GM12874 (cell line): ENCODE data around the gene UBN1.

Experiments
- CTCF ChIP-seq: IDR thresholded peaks from 2 replicates; pipeline ENCODE4 v1.5.1; 2011; ENCODE audit warnings: low read depth, mild to moderate bottlenecking, control low read depth, low read length, moderate library complexity; ENCODE audit not compliant: insufficient read depth

Gene UBN1

GRCh38 chr16:4811773-4812172 lies 35.5 kb upstream of the UBN1 start:
- no peak for TF ChIP-seq CTCF

DNA sequence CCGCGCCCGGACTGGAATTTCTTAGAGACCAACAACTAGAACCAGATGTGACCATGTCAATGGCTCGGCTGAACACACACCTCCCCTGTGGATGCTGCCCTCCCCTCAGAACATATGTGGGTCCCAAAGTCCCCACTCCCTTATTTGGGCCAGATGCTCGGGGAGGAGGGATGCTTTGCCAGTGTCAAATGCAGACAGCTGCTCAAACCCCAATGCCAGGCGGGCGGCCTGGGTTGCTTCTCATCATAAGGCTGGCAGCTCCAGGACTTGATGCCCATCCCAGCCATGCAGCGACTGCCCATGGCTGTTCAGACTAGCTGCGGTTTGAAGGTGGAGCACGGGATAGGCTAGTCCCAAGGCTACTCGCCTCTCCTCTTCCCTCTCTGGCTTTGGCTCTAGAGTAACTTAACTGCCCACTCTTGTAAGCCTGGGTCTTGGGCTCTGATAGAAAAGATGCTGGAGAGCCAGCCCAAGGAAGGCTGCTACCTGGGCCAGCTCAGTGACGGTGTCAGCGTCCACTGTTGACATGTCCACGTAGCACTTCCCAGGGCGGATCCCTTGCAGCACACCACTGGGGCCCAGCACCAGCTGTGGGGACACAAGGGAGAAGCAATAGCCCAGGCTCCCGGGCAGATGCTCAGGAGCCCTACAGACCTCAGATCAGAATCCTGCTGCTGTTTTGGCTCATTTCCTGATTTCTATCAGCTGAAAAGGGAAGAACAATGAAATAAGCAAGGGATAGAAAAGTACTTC lies 33.9 kb upstream of the UBN1 start:
- TF ChIP-seq CTCF: no peak

DNA sequence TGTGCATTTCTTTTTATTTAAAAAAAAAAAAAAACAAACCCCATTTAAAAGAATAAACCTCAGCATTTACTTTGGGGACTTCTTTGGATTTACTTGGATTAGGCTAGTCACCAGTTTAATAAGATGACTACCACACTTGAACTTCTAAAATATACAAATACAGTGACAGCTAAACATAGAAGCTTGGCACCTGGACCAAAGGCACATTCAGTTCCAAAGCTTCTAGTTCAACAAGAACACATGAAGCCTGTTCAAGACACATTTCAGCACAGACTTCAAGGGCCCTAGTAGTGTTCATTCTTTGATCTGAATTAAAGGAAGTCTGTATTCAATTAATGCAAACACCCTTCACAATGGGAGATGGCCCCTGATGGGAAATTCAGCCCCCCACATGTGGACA lies 33.2 kb upstream of the UBN1 start:
- TF ChIP-seq CTCF: no peak

DNA sequence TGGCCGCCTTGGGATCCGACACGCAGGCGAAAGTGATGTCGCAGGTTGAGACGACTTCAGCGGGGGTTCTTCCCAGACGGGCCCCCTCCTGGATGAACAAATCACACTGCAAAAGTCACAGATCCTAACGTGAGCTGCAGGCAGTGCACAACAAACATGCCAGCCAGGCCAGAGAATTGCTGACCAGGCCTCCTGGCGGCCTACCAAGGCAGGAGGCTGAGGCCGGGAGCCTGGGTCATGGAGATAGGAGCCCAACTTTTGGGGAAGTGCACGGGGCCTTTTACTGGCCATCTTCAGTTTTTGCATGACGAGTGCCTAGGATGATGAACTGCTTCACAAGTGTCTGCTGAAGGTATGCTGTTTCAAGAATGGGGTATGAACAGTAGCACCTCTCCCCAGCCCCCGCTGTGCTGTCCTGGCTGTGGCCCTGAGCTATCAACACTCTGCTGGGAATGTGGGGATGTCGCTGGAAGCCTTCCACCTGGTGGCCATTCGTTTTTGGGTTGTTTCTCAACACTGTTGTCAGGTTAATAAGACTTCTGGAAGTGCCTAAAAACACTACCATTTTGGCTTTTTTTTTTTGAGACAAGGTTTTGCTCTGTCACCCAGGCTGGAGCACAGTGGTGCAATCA lies 32.6 kb upstream of the UBN1 start:
- no peak for TF ChIP-seq CTCF

DNA sequence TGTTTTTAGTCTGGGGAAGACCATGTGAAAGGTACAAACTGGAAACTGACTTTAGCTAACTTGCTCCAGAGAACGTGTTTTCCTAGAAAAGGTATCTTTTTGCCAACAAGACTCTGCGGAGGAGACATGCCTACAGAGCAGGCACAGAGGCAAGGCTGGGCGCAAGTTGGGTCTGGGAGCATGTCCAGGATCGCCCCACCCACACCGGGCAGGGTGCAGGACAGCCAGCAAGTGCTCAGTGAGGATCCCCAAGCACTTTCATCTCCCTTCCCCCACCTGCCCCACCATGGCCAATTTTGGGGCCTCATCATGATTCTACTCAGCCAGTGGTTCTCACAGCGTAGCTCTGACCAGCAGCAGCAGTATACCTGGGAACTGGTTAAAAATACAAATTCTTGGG lies 26.6 kb upstream of the UBN1 start:
- TF ChIP-seq CTCF: no peak

DNA sequence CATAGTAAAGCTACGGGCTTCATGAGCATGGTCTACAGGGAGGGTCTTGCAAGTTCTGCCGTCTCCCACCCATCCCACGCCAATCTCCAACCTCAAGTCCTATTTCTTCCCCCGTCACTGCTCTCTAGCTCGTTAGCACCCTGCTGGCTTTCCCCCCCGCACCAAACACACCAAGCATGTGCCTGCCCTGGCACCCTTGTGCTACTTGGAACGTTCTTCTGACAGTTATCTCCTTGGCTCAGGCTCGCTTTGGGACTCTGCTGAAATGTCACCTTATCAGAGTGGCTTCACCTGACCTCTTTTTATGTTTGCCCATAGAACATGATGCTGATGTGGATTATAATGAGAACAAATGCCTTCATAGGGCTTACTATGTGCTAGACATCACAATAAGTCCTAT lies 22.1 kb upstream of the UBN1 start:
- TF ChIP-seq CTCF: no peak

GRCh38 chr16:4826526-4826925 lies 20.8 kb upstream of the UBN1 start:
- TF ChIP-seq CTCF: no peak
